Mammary epithelial cell (primary cell): ENCODE data around the gene LRCH3.

Experiments
- EZH2 ChIP-seq: IDR thresholded peaks from 2 replicates; pipeline ENCODE4 v1.6.1; 2012; ENCODE audit warnings: low read length, inconsistent platforms, borderline replicate concordance
- TF ChIP-seq, protein P1 (sequence below), 2 donors: IDR thresholded peaks in 1 of 2; conservative IDR thresholded peaks in 1 of 2; 2 replicates each; pipeline ENCODE4 v1.5.1; 2011 to 2012; ENCODE audit warnings: inconsistent platforms in 2 of 2, low read length in 2 of 2, mild to moderate bottlenecking in 2 of 2, control low read depth in 1 of 2, low read depth in 1 of 2; ENCODE audit not compliant: insufficient read depth in 1 of 2; ENCODE audit errors: extremely low read depth in 1 of 2

DNA sequence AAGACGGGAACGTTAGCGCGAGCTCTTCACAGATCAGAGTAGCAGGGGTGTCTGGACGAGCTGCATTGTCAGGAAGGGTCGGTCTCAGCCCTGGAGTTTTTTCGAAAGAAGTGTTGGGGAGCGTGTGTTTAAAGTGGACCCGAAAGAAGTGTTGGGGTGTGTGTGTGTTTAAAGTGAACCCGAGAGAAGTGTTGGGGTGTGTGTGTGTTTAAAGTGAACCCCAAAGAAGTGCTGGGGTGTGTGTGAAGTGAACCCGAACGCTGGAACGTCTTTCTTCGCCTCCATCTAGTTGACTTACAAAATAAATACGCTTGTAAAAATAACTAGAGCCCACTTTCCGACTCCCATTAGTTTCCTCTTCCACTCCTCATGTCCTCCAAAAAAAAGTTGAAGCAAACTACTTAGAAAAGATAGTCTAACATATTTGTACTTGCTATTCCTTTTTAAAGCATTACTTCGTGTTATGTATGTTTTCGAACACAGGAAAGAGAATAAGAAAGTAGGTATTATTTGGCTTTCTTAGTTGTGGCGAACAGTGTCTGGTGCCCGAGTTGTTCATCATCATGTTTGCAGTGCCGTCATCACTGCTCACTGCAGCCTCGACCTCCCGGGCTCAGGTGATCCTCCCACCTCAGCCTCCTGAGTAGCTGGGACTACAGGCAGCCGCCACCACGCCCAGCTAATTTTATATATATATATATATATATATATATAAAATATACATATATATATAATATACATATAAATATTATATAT, 1.0 kb downstream of the LRCH3 start:
- TF ChIP-seq, protein P1, sequence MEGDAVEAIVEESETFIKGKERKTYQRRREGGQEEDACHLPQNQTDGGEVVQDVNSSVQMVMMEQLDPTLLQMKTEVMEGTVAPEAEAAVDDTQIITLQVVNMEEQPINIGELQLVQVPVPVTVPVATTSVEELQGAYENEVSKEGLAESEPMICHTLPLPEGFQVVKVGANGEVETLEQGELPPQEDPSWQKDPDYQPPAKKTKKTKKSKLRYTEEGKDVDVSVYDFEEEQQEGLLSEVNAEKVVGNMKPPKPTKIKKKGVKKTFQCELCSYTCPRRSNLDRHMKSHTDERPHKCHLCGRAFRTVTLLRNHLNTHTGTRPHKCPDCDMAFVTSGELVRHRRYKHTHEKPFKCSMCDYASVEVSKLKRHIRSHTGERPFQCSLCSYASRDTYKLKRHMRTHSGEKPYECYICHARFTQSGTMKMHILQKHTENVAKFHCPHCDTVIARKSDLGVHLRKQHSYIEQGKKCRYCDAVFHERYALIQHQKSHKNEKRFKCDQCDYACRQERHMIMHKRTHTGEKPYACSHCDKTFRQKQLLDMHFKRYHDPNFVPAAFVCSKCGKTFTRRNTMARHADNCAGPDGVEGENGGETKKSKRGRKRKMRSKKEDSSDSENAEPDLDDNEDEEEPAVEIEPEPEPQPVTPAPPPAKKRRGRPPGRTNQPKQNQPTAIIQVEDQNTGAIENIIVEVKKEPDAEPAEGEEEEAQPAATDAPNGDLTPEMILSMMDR (conservative IDR thresholded peaks at IDR 0.05 in 1 of 2, IDR thresholded peaks at IDR 0.05 in 1 of 2; ENCODE audit: extremely low read depth in 1 of 2, insufficient read depth in 1 of 2, low read depth in 1 of 2, low read length in 2 of 2): no peak
- no peak for TF ChIP-seq EZH2
